ENCODE measurements around the gene CCL20.
"Not testable (repeated sequence)": the region's sequence is repeated elsewhere in the genome, so short reads cannot be mapped to it uniquely, and the experiment has no call there.

CCL20 gene, protein sequence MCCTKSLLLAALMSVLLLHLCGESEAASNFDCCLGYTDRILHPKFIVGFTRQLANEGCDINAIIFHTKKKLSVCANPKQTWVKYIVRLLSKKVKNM

DNA sequence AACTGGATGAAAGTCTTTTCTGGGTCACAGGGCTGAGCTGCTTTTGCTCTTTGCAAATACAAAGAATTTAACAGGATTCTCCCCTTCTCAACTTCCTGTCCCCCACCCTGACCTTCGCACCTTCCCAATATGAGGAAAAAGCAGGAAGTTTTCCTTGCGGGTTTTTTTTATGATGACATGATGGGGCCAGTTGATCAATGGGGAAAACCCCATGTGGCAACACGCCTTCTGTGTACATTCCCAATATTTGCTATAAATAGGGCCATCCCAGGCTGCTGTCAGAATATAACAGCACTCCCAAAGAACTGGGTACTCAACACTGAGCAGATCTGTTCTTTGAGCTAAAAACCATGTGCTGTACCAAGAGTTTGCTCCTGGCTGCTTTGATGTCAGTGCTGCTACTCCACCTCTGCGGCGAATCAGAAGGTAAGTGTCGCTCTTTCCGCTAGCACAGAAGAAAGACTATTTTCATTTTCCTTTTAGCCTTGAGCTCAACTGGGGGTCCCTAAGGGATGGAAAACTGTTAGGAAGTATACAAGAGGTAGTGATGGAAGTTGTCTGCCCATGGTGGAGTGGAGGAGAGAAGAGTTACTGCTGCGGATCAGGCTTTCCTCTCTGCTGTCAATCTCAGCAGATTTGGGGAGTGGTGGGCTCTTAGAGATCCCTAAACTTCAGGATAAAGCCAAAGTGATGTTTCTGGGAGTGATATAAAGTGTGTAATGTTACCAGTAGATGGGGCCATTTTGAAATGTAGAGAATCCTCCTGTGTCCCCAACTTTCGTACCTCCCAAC, at the start of gene CCL20:
Gene CCL20, plus strand, starts transcription at position 281 of the 792 bp plus-strand sequence. Its CDS starts 70 bp downstream, at position 351.
- no peak for FAIRE-seq

DNA sequence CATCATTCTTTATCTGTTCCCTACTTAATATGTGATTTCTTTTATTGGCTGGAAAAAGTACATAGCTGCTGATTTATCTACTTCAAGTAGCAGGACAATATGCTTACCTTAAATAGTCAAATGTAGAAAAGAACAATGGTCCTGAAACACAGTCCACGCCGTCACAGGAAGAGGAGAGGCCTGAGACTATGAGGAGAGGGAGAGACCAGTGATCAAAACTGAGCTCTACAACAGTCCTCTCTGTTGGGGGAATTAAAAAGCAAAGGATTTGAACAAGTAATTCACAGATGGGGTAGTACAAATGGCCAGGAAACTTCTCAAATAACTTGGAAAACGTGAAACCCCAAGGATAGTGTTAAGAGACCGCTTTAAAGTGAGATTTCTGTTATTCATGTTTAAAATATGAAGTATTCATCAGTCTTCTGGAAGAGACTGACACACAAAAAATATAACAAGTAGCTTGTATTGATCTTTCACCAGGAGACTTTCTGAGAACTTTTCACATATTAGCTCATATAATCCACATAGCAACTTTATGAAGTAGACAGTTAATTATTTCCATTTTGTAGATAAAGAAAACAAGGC, 47.8 kb upstream of the CCL20 start:
- no peak for FAIRE-seq

DNA sequence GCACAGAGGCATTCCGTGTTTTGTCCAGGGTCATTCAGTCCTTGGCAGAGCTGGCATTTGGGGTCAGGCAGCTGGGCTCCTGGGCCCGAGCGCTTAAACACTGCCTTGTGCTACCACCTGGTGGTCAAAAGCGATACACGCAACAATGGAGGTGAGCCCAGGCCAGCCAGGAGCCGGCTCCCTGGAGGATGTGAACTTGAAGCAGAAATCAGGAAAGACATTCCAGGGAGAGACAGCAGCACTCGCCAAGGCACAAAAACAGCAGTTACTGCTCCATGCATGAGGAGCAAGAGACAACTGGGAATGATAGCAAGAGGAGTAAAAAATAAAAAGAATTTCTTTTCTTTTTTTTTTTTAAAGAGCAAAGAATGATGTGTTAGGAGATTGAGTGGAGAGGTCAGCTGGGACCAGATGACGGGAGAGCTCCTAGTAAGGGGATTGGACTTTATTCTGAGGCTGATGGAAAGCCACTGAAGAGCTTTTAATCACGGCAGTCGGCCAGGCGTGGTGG, 47.2 kb upstream of the CCL20 start:
- peak; percentile 76 for FAIRE-seq

DNA sequence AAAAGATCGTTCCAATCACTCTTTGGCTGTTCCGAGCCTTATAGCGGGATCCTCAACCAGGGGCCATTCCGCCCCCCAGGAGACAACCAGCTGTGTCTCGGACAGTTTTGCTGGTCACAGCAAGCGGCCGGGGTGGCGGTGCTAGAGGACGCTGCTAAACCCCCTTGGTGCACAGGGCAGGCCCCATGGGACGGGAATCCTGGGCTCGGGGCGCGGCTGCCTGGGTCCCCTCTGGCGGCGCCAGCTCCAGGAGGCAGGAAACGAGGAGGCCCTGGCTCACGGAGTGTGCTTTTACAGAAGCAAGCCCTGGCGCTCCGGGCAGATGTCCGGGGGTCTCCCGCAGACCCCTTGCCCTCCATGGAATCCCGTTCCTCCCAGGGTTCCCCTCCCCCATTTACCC, 45.8 kb upstream of the CCL20 start:
- FAIRE-seq = no peak

DNA sequence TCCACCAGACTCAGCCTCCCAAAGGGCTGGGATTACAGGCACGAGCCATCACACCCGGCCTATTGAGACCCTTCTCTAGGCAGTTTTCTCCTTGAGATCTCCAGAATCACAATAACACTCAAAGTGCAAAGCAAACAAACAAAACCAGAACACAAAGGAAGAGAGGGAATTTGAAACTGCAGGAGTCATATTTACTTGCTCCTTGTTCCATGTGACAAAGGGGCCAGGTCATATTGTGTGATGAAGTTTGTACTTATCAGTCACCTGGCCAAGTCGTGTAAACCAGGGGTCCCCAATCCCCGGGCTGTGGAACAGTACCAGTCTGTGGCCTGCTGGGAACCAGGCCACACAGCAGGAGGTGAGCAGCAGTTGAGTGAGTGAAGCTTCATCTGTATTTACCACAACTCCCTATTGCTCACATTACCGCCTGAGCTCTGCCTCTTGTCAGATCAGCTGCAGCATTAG, 41.4 kb upstream of the CCL20 start:
- FAIRE-seq = no peak

DNA sequence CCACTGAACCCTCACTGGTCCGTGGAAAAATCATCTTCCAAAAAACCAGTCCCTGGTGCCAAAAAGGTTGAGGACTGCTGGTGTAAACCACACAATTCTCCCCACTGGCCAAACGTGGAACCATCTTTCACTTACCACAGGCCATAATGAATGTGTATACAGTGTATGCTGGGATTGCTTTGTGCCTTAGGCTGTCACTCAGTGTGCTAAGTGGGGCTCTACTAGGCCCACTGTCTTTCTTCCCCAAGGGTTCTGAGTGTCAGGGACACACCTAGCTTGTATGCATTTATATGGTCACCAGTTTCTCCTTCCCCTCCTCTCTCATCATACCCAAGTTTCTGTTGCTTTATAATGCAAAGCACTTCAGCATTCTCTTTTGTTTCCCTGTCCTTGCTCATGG, 40.7 kb upstream of the CCL20 start:
- no peak for FAIRE-seq

DNA sequence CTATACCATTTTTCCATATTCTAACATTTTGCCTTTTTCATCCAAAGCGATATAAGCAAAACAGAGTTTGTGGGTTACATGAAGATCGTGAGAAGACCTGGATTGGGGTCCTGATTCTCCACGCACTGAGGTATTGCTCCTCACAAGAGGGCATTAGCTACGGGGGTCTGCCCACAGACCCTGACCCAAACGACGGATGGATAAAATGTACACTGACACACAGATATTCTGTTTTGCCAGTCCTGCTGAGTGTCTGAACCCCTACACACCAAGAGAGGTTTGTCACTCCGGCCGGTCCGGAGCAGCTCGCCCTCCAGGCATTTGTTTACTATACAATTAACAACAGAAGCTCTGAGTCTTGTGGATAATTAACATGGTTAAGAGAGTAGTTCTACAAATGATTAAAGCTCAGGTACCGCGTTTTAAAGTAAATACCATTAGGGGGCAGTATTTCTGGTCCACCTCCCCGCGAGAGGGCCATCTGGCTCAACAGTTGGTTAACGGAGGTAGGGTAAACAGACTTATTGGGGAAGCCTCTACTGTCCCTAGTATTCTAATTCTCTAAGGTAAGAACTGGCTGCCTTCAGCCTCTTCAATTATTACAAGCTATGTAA, 39.5 kb upstream of the CCL20 start:
- no peak for FAIRE-seq

DNA sequence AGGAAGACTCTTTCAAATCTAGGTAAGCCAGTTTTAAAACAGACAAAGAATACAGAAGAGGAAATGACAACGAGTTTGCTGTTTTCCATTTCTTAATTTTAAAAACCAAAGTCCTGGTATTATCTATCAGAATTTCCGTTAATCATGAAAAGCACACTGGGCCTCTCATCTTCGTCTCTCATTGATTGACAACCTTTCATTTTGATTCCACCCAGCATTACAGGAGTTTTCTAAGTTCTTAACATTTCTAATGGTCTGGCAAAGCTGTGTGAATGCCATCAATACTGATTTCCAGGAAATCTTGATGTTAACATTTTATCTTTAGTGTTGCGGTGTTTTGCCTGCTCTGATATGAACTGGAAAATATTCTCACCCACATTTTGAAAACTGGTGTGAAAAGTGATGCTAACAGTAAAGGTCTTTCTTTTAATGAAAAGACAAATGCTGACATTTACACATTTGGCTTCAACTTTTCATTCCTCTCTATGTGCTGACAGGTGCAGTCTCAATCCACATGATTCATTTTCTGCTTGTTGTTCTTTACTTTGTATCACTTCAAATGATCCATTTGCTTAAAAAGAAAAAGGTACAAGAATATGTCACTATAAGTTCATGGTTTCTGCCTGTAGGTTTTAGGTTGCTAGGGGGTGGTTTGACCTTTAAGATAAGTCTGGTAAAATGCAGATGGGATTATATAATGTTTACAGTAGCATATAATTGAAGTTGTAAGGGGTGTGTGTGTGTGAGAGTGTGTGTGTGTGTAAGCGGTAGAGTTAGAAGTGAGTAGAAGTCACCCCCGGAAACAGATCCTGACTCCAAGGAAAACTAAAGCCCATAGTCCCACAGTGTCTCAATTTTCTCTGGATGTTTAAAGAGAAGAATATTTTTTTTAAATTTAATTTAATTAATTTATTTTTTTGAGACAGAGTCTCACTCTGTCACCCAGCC, 38.5 kb upstream of the CCL20 start:
- FAIRE-seq = no peak

DNA sequence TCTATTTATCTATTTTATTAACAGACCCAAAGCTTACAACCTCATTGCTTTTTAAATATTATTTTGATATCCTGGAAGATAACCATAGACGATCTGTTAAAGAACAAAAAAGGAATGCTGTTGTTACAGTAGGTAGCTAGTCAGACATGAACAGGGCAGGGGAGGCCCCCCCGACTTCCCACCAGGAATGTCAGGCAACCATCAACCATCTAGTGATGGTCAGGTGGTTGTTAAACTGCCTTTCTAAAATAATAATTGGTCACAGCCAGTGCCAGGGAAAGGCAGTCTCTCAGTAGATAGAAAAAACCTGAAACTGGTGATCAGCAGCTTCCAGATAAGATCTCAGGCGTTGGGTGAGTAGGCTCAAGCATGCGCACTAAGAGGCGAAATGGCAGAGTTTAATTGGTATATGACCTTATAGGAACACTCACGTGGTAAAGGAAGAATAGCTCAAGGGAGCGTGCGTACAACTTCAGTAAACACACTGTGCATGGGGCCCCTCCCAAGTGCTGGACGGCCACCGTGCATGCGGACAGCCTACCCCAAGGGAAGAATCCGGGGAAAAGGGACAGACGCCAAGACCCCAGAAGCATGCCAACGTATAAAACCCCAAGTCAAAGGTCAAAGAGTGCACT, 32.5 kb upstream of the CCL20 start:
- FAIRE-seq = no peak

DNA sequence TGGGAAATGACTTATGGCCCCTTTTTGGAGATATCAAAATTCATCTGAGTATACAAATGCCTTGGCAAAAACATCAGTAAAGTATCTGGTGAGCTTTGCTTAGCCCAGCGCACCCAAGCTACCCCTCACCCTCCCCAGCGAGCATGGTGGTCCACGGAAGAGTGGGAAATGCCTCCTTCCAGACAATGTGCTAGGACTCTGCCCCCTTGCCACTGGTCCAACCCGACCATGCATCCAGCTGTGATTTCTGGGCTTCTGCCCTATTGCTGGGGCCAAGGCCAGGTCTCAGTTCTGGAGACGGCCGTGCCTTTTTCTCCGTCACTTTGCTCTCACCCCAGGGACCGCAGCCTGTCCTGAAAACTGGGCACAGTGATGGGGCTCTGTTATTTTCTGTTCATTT, 31.8 kb upstream of the CCL20 start:
- FAIRE-seq = no peak

DNA sequence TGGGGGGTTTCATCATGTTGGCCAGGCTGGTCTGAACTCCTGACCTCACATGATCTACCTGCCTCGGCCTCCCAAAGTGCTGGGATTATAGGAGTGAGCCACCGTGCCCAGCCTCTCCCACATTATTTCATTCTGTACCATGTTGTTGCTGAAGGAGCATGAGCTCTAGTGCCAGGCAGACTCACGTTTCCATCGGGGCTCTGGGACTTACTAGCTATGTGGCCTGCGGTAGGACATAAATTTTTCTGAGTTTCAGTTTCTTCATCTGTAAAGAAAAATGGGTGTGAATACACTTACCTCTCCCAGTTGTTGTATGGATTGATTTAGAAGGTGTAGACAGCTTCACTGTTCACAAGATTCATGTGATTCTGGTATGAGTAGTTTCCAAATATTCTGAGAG, 30.8 kb upstream of the CCL20 start:
- no peak for FAIRE-seq

DNA sequence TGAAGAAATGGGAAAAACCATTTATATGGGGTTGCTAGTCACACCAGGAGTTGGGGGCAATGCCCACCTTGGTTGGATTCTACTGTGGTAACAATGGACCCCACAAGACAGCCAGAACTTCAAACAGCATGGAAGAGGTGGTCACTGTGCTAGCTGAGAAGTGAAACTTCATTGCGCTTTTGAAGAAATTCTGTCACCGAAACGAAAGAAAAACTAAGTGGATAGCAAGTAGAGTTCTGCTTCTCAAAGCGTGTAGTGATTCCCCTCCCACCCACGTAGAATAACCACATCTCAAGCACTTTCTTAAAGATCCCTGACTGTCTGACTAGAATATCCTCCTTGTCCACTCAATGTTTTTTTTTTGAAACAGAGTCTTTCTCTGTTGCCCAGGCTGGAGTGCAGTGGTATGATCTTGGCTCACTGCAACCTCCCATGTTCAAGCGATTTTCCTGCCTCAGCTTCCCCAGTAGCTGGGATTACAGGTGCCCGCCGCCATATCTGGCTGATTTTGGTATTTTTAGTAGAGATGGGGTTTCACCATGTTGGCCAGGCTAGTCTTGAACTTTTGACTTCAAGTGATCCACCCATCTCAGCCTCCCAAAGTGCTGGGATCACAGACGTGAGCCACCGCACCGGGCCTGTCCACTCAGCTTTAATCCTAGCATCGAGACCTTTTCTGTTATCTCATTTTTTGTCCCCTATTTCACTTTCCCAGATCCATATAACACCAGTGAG, 30.1 kb upstream of the CCL20 start:
- no peak for FAIRE-seq

DNA sequence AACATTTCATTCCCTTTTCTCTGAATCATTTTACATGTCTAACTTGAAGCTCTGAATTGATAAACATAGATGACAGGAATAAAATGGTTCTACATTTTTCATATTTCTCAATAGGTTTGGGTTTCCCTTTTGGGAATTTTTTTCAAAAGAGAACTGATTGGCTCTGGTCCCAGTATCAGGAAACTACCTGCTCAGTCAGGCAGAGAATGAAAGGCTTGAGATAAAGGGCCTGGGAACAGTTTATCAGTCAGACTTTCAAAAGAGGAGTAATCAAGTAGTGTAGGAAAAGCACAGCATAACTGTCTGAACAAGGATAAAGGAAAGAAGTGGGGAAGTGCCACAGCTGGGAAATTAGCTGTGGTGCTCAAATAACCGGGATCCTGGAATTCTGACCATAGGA, 28.3 kb upstream of the CCL20 start:
- no peak for FAIRE-seq

DNA sequence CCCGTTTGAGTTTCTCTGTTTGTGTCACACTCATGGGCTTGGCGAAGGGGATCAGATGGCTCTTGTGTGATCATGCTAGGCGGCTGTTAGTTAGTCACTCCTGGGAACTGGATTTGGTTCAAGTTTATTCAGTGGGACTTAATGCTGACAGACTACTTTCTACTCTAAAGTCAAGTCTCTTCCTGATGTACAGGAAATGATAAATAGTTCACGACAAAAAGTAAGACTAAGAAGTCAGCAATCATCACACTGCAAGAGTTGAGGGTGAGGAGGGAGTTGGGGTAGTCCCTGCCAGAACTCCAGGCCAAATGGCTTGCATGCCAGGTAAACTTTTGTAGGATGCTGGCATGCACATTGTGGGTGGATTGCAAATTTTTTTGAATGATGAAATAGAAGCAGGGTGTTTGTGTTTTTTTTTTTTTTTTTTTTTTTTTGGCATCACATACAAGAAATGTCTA, 25.1 kb upstream of the CCL20 start:
- FAIRE-seq = no peak

DNA sequence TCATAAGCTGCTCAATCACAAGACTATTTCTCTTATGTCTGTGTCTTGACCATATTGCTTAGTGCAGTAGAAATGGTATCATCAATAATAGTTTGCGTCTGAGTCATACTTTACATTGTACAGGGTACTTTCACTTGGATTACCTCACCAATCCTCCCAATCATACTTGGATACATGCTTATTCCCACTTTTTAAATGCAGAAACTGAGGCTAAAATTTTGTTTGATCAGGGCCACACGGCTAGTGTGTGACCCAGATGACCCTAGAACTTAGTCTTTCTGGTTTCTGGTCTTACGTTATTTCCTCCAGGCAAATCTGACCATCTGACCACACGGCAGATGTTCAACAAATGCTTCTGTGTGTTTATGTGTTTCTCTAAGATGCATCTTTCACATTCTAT, 23.8 kb upstream of the CCL20 start:
- no peak for FAIRE-seq

DNA sequence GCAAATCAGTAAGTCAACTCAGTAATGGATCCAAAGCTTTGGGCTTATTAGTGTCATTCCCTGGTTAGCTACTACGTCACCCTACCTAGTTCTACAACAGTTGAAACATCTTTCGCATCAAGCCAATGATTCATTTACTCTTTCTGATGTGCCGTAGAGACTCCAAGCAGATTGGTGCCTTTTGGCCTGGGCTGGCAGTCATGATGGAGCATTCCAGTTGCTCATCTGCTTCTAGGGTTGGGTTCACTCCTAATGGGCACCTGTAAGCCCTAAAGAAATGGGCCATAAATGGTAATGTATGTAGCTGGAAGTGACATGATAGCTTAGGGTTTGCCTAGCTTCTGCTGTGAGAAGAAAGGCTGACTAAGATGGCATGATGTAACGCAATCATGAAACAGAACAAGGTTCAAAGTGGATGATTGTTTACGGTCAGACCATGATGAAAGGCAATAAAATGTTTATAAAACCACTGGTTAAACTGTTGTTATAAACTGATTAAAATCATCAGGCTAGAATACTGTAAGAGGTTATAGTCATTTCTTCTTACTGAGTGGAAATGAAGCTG, 20.4 kb upstream of the CCL20 start:
- no peak for FAIRE-seq

DNA sequence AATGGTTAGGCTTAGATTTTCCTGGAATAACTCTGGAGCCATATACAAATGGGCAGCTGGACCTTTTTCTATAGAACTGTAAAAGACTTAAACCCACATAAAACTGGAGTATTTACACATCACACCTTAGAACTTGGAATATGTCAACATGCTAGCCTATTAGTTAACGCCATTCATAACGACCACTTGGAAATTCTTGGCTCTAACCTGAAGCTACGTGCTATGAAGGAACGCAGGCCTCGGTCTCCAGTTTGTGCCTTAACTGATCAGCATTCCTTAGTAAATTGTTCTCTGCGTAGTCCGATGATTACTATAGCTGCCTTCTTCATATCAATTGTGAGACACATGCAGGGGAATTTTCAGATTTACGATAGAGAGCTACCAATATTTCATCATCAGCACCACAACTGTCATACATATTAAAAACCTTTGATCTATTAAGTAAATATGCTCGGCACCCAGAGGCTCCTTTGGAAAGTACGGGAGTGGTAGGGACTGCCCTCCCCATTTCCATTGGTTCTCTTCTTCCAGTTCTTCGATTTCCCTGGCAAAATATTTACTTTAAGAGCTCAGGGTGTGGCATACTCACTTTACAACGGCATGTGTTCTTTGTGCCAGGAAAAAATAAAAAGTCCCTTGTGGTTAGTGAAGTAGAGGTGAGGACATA, 17.5 kb upstream of the CCL20 start:
- FAIRE-seq = no peak

DNA sequence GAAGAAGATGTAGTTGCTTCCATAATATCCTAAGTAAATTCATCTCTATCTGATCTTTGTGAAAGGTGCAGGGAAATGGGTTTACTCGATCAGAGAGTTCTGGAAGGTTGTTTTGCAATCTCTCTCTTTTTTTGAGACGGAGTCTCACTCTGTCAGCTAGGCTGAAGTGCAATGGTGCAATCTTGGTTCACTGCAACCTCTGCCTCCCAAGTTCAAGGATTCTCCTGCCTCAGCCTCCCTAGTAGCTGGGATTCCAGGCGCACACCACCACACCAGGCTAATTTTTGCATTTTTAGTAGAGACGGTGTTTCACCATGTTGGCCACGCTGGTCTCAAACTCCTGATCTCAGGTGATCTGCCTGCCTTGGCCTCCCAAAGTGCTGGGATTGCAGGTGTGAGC, 16.9 kb upstream of the CCL20 start:
- not testable (repeated sequence) for FAIRE-seq

DNA sequence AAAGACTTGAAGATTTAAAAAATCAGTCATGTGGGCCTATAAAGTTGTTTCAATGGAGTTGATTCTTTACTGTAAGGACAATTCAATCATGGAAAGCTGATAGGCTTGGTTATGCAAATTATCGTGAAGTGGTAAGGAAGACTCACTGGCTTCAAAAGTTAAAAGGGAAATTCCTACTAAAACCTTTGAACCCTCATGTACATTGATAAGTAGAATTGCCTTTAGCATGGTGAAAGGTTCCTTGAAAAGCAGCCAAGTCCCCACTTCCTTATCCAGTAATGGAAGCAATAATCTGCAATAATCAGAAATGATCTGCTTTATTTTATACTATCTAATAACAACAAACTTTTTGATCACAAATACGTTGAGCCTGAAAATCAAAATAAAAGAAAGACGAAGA, 14.4 kb upstream of the CCL20 start:
- FAIRE-seq = no peak

DNA sequence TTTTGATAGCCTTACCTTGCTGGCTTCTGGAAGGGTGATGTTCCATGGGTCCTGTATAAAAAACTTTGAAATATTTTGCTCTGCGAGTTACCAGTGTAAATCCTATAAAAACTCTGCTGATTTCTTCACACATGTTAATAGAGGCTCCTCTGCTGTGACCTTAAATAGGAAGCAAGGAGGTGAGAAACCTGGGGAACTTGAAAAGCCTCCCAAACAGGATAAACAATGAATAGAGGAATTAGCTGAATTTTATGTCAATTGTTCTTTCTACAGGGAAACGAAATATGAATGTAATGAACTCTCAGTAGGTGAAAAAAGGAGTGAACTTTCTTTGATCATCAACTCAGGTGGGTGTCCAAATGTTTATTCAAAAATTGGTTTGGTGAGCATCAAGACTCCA, 10.8 kb upstream of the CCL20 start:
- no peak for FAIRE-seq

All from A204.1 (cell line).